GM19193 (cell line): ENCODE results near the gene CCDC85C.

Source experiments
- POLR2A ChIP-seq: IDR thresholded peaks from 4 replicates; pipeline ENCODE4 v1.6.1; 2011; ENCODE audit not compliant: insufficient read depth, insufficient read length; ENCODE audit errors: extremely low read depth

CCDC85C gene

DNA sequence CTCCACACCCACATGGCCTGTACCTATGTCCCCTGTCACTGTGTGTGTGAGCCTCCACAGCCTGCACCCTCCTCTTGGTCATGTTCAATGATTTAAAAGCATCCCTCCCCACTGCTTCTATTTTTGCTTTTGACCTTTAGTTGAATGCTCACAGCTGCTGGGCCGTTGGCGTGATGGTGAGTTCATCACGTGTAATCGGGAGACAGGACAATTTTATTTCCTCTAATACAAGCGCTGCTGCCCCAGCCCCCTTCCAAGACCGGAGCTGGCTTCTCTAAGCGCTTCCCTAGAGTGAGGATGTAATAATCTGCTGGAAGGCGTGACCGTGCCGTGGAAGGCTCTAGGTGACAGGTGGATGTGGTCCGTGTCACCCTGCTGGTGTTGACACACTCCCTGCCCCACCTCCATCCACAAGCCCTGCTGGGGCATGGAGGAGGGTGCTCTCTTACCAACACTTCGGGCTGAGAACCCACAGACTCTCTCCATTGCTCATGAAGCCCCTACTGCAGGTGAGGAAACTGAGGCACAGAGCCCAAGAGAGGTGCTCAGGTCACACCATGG lies 25.4 kb downstream of the CCDC85C start:
- no peak for TF ChIP-seq POLR2A

DNA sequence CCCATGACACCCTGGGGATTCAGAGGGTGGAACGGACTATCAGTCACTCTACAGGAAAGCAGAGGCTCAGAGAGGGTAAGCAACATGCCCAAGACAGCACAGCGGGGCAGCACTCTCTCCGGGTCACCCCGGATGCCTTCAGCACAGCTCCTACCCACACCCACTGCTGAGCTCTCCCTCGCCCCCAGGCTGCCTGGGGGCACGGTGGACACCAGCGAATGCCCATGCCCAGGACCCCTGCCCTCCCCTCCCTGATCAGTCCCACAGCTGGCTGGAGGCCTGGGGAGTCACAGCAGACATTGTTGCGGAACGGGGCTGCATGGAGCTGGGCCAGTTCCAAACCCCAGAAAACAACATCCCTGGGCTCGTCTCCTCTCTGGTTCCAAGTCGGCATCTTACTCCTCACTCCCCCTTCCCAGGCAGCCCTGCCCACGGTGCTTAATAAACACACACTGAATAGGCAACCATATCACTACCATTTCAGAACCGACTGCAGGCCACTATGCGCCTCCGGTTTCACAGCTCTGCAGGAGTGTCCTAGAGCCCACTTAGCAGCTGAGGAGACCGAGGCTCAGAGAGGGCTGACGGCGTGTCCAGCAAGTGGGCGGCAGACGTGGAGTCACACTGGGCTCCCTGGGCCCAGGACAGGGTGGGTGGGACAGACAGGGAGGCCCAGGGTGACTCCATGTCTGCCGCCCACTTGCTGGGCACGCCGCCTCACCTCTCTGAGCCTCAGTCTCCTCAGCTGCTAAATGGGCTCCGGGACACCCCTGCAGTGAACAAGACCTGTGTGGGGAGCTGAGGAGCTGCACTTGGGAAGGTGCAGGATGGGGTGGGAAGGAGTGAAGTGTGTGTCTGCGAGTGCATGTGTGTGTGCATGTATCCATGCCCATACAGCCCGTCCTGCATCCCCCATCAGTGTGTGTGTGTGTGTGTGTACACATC lies 27.0 kb downstream of the CCDC85C start:
- no peak for TF ChIP-seq POLR2A

DNA sequence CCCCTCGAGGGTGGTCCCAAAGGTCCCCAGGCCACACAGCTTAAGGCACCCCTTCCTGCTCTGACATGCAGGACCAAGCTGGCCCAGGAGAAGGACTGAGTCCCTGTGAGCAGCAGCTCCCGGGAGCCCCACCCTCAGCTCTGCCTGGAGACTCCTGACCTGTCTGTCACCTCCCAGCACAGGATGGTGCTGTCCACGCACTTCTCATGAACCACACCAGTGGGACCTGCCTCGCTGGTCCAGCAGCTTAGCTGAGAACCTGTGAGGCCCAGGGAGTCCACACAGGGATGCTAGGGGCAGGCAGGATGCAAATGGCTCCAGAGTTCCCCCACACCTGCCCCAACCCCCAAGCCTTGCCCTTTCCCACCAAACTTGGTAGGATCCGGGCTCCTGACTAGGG lies 27.7 kb downstream of the CCDC85C start:
- no peak for TF ChIP-seq POLR2A

DNA sequence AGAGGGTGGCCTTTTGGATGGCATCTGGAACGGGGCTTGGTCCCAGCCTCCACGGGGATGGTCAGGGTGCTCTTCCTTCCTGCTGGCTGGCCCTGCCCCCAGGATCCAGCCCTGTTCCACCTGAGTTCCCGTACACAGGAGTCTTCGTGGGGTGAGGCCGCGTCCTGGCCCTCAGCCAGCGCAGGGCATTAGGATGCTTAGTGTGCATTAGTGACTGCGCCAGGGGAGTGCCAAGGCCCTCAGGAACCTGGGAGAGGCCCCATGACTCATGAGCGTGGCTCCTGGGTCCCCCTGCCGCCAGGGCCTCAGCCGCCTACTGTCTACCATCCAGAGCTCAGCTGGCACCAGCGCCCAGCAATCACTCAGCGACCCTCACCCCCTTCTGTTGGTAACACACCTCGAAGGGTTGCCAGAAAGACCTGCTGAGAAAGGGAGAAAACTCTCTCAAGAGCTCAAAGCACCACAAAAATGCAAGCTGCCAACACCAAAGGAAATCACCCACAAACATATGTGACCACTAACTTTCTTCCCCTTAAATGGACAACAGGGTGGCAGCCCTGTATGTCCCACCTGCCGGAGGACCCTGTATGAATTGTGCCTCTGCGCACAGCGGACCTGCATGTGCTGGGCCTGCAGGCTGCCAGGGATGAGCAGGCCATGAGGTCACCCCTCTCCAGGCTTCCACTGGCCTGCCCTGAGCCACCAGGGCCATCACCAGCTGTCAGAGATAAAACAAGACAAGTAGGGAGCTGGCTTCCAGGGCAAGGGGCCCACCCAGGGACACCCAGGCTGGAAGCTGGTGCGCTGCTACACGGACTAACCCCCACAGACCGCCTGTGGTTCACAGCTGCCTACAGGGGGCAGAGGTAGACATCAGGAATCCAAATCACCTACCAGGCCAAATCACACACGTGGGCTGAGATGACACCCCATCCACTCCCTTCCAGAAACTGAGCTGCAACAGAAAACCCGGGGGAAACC lies 28.7 kb downstream of the CCDC85C start:
- no peak for TF ChIP-seq POLR2A

DNA sequence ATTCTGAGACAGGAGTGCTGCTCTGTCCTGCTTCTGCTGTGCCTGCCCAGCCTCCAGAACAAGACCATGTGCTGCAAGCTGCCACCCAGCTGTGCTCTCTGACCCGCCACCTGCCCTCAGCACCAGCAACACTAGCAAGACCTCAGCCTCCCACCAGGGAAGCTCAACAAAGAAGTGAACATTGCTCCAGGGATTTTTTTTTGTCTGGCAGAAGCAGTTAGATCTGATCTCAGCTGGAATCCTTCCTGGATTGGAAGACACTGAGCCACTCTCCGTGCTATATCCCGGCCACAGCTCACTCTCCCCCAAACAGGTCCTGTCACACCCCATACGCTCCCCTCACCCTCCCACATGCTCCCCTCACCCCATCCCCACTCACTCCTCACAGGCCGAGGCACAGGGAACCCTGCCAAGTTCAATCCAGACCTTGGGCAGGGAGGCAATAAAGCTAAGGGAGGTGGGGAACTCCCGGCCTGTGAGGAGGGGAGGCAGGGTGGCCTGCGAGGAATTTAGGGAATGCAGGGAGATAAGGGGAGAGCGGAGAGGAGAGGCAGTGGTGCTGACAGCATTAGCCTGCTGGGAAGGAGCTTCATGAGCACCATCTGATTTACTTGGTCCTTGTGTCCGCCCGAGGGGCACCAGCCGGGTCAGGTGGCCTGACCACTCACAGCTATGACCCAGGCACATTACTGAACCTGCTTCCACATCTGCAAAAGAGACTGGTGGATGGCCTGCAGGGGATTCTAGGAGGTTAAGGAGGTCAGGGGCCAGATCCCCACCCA lies 29.7 kb downstream of the CCDC85C start:
- TF ChIP-seq POLR2A, result no peak

DNA sequence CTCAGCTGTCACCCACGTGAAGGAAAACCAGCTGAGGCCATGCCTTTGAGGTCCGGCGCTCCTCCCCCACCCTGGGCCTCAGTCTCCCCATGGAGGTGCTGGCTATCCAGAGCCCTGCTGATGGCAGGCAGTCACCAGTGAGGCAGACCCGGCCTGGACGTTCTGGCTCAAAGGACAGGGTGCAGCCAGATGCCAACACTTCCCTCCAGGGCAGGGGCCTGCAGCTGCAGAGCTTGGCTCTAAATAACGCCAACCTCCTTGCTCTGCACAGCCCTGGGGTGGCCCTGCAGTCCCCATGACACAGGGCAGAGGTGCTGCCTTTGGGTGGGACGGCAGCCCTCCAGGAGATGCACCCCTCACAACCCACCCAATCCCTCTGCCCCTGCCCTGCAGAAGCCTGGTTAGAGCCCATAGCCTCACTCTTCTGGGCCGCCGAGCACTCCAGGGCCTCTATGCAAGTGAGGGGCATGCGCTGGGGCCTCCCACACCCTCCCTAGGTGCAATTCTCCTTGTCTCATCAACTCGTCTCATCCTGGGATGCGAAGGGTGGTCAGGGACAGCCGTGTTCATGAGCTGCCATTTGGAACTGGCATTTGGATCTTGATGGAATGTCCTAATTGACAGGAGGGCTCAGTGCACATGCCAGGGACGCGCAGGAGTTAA lies 30.4 kb downstream of the CCDC85C start:
- TF ChIP-seq POLR2A, result no peak

DNA sequence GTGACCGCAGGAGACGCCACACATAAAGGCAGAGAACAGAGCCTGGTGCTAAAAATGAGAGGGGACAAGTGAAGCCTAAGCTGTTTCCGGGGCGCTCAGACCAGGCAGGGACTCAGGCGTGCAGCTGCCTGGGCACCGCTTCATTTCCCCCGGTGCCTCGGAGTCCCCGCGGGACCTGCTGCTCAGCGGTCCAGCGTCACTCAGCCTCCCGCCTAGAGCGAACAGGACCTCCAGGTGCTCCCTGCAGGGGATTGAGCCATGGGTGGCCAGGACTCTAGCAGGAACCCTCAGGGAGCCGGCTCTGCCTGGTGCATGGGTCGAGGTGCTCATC lies 31.0 kb downstream of the CCDC85C start:
- TF ChIP-seq POLR2A, result no peak

DNA sequence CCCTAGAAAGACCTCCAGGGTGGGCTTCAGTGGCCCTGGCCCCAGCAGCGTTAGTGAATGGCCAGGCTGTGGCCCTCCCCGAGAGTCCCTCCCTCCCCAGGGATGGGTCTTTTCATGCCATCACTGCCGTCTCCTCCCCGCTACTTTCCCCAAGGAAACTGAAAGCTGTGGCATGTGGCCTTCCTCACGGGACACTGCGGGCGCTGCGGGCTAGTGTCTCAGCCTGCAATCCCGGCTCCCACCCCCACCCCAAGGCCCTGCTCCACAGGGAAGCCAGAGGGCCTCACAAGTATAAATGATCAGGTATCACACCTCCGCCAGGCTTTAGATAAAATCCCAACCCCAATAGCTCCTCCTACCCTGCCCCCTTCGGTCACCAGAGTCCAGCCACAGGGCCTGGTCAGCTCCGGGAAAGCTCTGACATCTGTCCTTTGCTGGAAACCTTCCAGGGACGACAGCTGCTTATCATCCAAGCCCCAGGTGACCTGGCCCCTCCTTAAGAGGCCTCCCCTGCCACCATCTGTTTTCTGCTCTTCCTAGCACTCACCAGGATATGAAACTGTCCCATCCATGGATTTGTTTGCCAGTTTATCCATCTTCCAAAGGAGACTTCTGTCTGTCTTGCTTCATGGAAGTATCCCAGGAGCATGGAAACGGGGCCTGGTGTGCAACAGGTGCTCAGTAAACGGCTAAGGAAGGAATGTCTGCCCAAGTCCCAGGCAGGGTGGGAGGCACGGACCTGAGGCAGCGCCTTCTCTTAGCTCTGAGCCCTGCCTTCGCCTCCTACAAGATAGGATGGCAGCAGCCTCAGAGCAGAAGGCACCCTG lies 31.6 kb downstream of the CCDC85C start:
- no peak for TF ChIP-seq POLR2A

DNA sequence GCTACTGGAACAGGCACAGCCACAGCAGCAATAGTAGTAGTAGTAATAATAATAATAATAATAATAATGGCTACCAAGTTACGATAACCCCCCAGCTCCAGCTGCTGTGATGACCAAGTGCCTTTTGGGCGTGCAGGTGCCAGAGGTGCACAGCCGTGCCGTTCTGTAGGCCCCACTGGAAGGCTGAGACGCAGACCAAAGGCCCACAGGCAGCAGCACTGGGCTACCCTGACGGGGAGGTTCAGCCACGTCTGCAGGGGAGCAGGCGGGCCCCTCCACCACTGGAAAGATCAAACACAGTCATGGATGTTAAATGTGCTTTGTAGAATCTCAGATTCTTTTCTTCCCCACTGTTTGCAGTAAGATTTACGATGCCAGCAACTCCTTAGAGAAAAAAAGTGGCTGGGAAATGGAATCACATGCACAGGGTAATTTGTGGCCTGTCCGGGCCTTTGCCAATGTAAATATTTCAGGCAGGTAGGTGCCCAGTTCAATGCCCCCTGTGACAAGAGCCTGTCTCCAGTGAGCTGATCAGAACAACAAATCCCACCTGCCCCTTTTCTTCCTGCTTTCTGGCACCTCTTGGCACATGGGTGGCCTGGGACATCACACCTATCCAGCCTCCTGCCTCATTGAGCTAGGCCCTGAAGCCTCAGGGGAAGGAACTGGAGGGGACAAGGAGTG lies 32.6 kb downstream of the CCDC85C start:
- TF ChIP-seq POLR2A, result no peak

DNA sequence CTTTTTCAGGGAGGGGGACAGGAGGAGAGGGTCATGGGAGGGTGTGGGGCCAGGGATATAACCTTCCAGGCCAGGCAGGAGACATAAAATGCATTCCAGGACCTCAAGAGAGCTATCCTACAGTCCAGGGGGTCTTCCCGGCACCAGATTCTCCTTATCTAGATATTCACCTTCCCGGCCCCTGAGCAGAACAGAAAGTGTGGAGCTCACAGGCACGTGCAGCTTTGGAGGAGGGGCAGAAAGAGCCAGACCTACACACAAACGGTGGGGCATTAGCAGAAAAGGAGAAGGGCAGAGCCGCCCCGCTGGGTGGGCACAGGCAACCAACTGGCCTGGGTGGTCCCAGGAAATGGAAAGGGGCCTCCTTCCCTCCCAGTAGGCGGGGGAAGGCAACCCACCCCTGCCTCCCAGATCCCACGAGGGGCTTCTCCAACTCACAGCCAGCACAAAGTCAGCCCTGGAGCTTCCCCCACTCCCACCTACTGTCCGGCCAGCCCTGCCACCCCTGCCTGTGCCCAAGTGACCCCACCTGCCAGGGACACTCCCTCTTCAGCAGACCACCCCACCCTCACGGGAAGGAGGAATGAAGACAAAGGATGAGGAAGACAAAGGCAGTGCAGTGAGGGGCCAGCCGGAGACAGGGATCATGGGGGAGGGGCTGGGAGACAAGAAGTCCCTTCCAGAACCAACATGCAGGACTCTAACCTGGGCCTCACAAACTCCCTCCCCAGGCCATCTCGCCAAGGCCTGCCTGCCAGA lies 33.3 kb downstream of the CCDC85C start:
- TF ChIP-seq POLR2A, result no peak

DNA sequence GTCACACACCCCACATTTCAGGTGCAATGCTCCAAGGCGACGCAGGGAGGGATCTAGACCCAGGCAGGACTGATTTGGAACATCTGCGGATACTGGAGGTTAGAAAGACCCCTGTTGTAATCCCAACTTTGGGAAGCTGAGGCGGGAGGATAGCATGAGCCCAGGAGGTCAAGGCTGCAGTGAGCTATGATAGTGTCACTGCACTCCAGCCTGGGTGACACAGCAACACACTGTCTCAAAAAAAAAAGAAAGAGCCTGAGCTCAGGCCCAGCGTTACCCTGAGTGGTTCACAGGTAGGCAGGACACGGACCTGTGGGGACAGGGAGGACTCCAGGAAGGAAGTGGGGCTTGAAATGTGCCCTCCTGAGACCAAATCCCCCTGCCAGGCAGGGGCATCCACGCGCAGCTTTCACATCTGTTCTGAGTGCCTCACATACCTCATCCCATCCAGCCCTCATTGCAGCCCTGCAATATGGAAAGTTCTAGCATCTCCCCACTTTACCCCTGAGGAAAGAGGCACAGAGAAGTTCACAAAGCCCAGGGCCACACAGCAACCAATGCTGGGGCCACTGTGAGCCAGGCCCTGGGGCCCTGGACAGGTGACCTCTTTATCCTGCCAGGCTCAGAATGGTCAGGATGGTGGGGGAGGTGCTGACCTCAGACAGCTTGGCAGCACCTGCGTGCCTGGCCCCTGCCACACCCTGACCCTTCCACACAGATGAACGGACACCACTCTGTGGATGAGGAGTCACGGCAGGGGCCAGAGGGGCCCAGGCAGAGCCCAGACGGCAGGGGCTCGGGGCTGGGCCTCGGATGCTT lies 34.1 kb downstream of the CCDC85C start:
- no peak for TF ChIP-seq POLR2A
